Activated CD8-positive, alpha-beta T cell treated with anti-CD3 and anti-CD28 coated beads for 36 hours (primary cell): Measurements from ENCODE around the gene PHTF1. TPM values are rescaled to one million over a fixed set of nuclear protein-coding genes. Genes with fewer than 3 reads are reported as not detected.

Experiments used
- ATAC-seq: fragments of 200-7000 bp; cut with Tn5 transposase; one replicate; pipeline ENCODE4 v1.10.0; 2021; ENCODE audit warnings: mild to moderate bottlenecking, moderate library complexity
- CTCF ChIA-PET: fragments of 350-600 bp; sonication (Branson Sonifier 250); formaldehyde crosslinking; loops from one replicate; lab custom pipeline; 2021; ENCODE audit warnings: antibody characterized with exemption; lab: Charles Lee
- POLR2A ChIA-PET: fragments of 350-600 bp; sonication (Branson Sonifier 250); formaldehyde crosslinking; loops from one replicate; lab custom pipeline; 2021; ENCODE audit warnings: antibody characterized with exemption; lab: Charles Lee
- DNase-seq: peaks from one replicate; pipeline ENCODE4 v3.0.0-alpha.2; 2020
- H3K27ac Mint-ChIP-seq: one replicate; pipeline ENCODE4 v1.8.0; 2021; ENCODE audit warnings: mild to moderate bottlenecking, mixed read lengths
- H3K27me3 Mint-ChIP-seq: one replicate; pipeline ENCODE4 v1.8.0; 2021; ENCODE audit warnings: mixed read lengths
- H3K36me3 Mint-ChIP-seq: one replicate; pipeline ENCODE4 v1.8.0; 2021; ENCODE audit warnings: low read depth, mixed read lengths
- H3K4me1 Mint-ChIP-seq: one replicate; pipeline ENCODE4 v1.8.0; 2021; ENCODE audit warnings: low read depth, mixed read lengths
- H3K4me3 Mint-ChIP-seq: one replicate; pipeline ENCODE4 v1.8.0; 2021; ENCODE audit warnings: mild to moderate bottlenecking, moderate library complexity, mixed read lengths
- H3K9me3 Mint-ChIP-seq: one replicate; pipeline ENCODE4 v1.8.0; 2021; ENCODE audit warnings: mixed read lengths
- CTCF ChIP-seq: fragments of 200-600 bp; IDR thresholded peaks from one replicate; pipeline ENCODE4 v1.8.0; 2022; ENCODE audit warnings: antibody characterized with exemption, mild to moderate bottlenecking
- intact Hi-C: fragments of 100-400 bp; cut with micrococcal nuclease; formaldehyde crosslinking; loops from one replicate; pipeline ENCODE4 v1.10.0; 2022
- total RNA-seq, 2 experiments: library from RNA; stranded (reverse); gene quantifications; one replicate each; pipeline ENCODE4 v1.2.3, GENCODE V29; 2021

Gene PHTF1
- total RNA-seq, 2 experiments from 2014 or later, result 13.1 to 14.4 TPM

DNA sequence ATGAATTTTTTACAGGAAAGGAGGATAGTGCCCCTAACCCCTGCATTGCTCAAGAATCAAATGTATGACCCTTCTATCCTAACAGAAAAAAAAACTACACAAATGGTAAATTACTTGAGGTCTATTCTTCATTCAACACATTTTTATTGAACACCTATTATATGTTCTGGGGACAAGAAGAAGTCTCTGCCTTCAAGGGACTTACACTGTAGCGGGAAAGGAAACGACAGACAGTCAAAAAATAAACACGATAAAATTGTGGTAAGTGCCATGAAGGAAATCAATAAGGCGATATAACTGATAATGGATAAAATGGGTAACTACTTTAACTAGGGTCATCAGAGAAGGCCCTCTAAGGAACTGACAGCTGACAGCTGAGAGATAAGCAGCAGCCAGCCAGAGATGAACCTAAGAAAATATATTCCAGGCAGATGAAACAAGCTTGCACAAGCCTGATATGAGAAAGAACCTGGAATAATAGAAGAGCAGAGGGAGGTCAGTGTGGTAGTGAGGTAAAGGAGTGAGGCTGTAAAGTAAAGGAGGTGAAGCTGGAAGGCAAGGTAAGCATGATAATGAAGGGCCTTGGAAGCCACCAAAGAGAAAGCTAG lies 66.4 kb downstream of the PHTF1 start:
- CTCF ChIA-PET, result no interaction called here
- ATAC-seq (no peak), DNase-seq (no peak)
- intact Hi-C loops, result no loop called here
- peaks cover 32% of the 10 kb centered on the region for H3K36me3 Mint-ChIP-seq
- H3K4me1 Mint-ChIP-seq, result no peaks in the 10 kb centered on the region
- no peak overlapping the region for H3K4me3 Mint-ChIP-seq
- TF ChIP-seq CTCF, result no peak
- H3K9me3 Mint-ChIP-seq, result peaks cover 16% of the 10 kb centered on the region
- H3K27me3 Mint-ChIP-seq, result no peaks in the 10 kb centered on the region
- no peak overlapping the region for H3K27ac Mint-ChIP-seq
- POLR2A ChIA-PET, result interaction anchor here (0.6 kb wide), 1 partner anchor 1713 kb away, joined by 3 read pairs; no protein-coding TSS in a partner anchor

GRCh38 chr1:113692342-113692741 lies 66.9 kb downstream of the PHTF1 start:
- H3K36me3 Mint-ChIP-seq, result peaks cover 32% of the 10 kb centered on the region
- no peak for ATAC-seq
- CTCF ChIA-PET, result no interaction called here

GRCh38 chr1:113691184-113691583 lies 68.1 kb downstream of the PHTF1 start:
- Mint-ChIP-seq H3K4me1 (no peaks in the 10 kb centered on the region), H3K36me3 (peaks cover 26% of the 10 kb centered on the region), H3K4me3 (no peak overlapping the region), H3K9me3 (peaks cover 16% of the 10 kb centered on the region), H3K27ac (no peak overlapping the region), H3K27me3 (no peaks in the 10 kb centered on the region)
- POLR2A ChIA-PET, result no interaction called here
- DNase-seq, result no peak
- intact Hi-C loops, result no loop called here
- no peak for TF ChIP-seq CTCF
- no peak for ATAC-seq
- CTCF ChIA-PET, result no interaction called here

More at GRCh38 chr1:113692342-113692741, 66.9 kb downstream of the PHTF1 start:
- peaks cover 16% of the 10 kb centered on the region for H3K9me3 Mint-ChIP-seq
- H3K4me3 Mint-ChIP-seq, result no peak overlapping the region
- H3K4me1 Mint-ChIP-seq, result no peaks in the 10 kb centered on the region
- H3K27me3 Mint-ChIP-seq, result no peaks in the 10 kb centered on the region
- H3K27ac Mint-ChIP-seq, result no peak overlapping the region
- no peak for TF ChIP-seq CTCF
- intact Hi-C loops, result no loop called here
- POLR2A ChIA-PET, result no interaction called here
- DNase-seq, result no peak

GRCh38 chr1:113686891-113687618 lies 72.2 kb downstream of the PHTF1 start:
- ChIA-PET CTCF (no interaction called here), POLR2A (interaction anchor here (0.7 kb wide), 1 partner anchor 290 kb away, joined by 3 read pairs; no protein-coding TSS in a partner anchor)
- no peak overlapping the region for H3K27ac Mint-ChIP-seq

More at GRCh38 chr1:113686891-113687618, 72.2 kb downstream of the PHTF1 start:
- H3K36me3 Mint-ChIP-seq, result peaks cover 3% of the 10 kb centered on the region
- no peak for TF ChIP-seq CTCF
- no peaks in the 10 kb centered on the region for H3K9me3 Mint-ChIP-seq
- H3K27me3 Mint-ChIP-seq, result no peaks in the 10 kb centered on the region
- H3K4me3 Mint-ChIP-seq, result no peak overlapping the region
- no peaks in the 10 kb centered on the region for H3K4me1 Mint-ChIP-seq
- ATAC-seq, result no peak
- intact Hi-C loops, result no loop called here
- no peak for DNase-seq
